Esophagus squamous epithelium (tissue), 4 donors: ENCODE data around the gene LENG9.

Source experiments
- POLR2A ChIP-seq, 4 donors: fragments of 450-650 bp; IDR thresholded peaks; one replicate each; pipeline ENCODE4 v1.6.1; 2017; ENCODE audit warnings: antibody characterized with exemption in 4 of 4, mild to moderate bottlenecking in 4 of 4, moderate library complexity in 3 of 4
- TF ChIP-seq, protein P1 (sequence below), 6 experiments: fragments of 450-650 bp in 4 of 6; fragments of 200-600 bp in 2 of 6; sonication (generic) in 2 of 6; IDR thresholded peaks; one replicate each; pipeline ENCODE4 v1.5.1; 2016 to 2019; ENCODE audit warnings: antibody characterized with exemption in 6 of 6, mild to moderate bottlenecking in 4 of 6, moderate library complexity in 4 of 6

DNA sequence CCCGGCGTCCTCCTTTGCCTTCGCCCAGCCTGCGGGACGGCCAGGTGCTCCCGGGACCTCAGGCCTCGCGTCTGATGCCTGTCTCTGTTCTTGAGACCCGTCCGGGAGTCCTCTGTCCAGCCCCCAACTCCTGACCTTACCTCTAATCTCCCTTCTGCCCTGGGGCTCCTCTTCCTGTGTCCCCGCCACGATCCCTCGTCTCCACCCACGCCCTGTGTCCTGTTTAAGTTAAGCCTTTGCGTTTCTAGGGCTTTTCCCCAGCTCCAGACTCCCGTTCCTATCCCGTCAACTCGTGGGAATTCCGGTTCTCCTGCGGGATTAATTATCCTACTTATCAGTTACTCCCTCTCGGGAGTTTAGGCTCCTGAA is 13.9 kb downstream of the LENG9 start:
- TF ChIP-seq, protein P1, sequence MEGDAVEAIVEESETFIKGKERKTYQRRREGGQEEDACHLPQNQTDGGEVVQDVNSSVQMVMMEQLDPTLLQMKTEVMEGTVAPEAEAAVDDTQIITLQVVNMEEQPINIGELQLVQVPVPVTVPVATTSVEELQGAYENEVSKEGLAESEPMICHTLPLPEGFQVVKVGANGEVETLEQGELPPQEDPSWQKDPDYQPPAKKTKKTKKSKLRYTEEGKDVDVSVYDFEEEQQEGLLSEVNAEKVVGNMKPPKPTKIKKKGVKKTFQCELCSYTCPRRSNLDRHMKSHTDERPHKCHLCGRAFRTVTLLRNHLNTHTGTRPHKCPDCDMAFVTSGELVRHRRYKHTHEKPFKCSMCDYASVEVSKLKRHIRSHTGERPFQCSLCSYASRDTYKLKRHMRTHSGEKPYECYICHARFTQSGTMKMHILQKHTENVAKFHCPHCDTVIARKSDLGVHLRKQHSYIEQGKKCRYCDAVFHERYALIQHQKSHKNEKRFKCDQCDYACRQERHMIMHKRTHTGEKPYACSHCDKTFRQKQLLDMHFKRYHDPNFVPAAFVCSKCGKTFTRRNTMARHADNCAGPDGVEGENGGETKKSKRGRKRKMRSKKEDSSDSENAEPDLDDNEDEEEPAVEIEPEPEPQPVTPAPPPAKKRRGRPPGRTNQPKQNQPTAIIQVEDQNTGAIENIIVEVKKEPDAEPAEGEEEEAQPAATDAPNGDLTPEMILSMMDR (IDR thresholded peaks at IDR 0.05) = no peak
- no peak for TF ChIP-seq POLR2A (IDR thresholded peaks at IDR 0.05)
